HCT116 (cell line): ENCODE data around the gene BOC. TPM values are rescaled to one million over a fixed set of nuclear protein-coding genes. Genes with fewer than 3 reads are reported as not detected.

Source experiments
- ATAC-seq: fragments of 200-7000 bp; cut with Tn5 transposase; 2 replicates; pipeline ENCODE4 v1.9.1; 2020; ENCODE audit warnings: mild to moderate bottlenecking, moderate library complexity
- BruUV-seq: library from RNA; stranded (reverse); fragments of 400-500 nt; replicated peaks from 2 replicates; lab custom pipeline; 2021; lab: Mats Ljungman, UMichigan
- CTCF ChIA-PET: fragments of 300-600 bp; sonication (Branson Sonifier 250); formaldehyde crosslinking; loops from one replicate; lab custom pipeline; 2021; ENCODE audit warnings: antibody characterized with exemption; lab: Charles Lee
- POLR2A ChIA-PET: fragments of 300-600, 350-600 bp; sonication (Branson Sonifier 250); formaldehyde crosslinking; loops from one replicate; lab custom pipeline; 2021; ENCODE audit warnings: antibody characterized with exemption; lab: Charles Lee
- RAD21 ChIA-PET, 2 experiments: fragments of 300-600 bp; sonication (Branson Sonifier 250); formaldehyde crosslinking; loops; one replicate each; lab custom pipeline; 2023; ENCODE audit warnings: low total read pairs in 2 of 2; ENCODE audit not compliant: uncharacterized antibody in 2 of 2, unreplicated experiment in 2 of 2, low non-redundant PET in 1 of 2; lab: Charles Lee
- DNase-seq: peaks from one replicate; pipeline ENCODE4 v3.0.0-alpha.2; 2010; ENCODE audit warnings: low read depth, low spot score
- H2AFZ ChIP-seq: fragments of 200-600 bp; shearing (Covaris generic), sonication (generic); 2 replicates; pipeline ENCODE4 v1.6.1; 2017; ENCODE audit warnings: low read depth, mixed run types, mixed read lengths, antibody characterized with exemption, low read length; ENCODE audit not compliant: poor library complexity, severe bottlenecking
- H3K27ac ChIP-seq: 2 replicates; pipeline ENCODE4 v1.5.1; 2012; ENCODE audit warnings: low read depth, low read length
- H3K27me3 ChIP-seq: fragments of 200-600 bp; sonication (generic); 2 replicates; pipeline ENCODE4 v1.6.1; 2016; ENCODE audit warnings: mixed run types, low read length, mixed read lengths; ENCODE audit not compliant: insufficient read depth
- H3K36me3 ChIP-seq, 2 experiments: fragments of 200-500 bp in 1 of 2; fragments of 200-600 bp in 1 of 2; sonication (Bioruptor generic) in 1 of 2; sonication (generic) in 1 of 2; 2 replicates each; pipeline versions ENCODE4 v1.5.1 to v1.6.1; 2014 to 2016; ENCODE audit warnings: low read length in 2 of 2, inconsistent platforms in 1 of 2, mixed read lengths in 1 of 2, mixed run types in 1 of 2; ENCODE audit not compliant: insufficient read depth in 2 of 2, control insufficient read depth in 1 of 2
- H3K4me1 ChIP-seq, 2 experiments: fragments of 200-600 bp in 1 of 2; sonication (generic) in 1 of 2; 2 replicates each; pipeline versions ENCODE4 v1.5.1 to v1.6.1; 2012 to 2017; ENCODE audit warnings: low read length in 2 of 2, inconsistent platforms in 1 of 2, mild to moderate bottlenecking in 1 of 2, mixed read lengths in 1 of 2, mixed run types in 1 of 2, moderate library complexity in 1 of 2; ENCODE audit not compliant: insufficient read depth in 2 of 2, control insufficient read depth in 1 of 2
- H3K4me2 ChIP-seq: fragments of 200-600 bp; sonication (generic); 2 replicates; pipeline ENCODE4 v1.6.1; 2017; ENCODE audit warnings: mixed run types, low read length, mixed read lengths
- H3K4me3 ChIP-seq, 2 experiments: fragments of 200-600 bp in 1 of 2; sonication (generic) in 1 of 2; replicated peaks in 1 of 2; 2 replicates each; pipeline ENCODE4 v1.5.1; 2011 to 2016; ENCODE audit warnings: low read length in 2 of 2, control low read depth in 1 of 2, low read depth in 1 of 2, mild to moderate bottlenecking in 1 of 2, mixed read lengths in 1 of 2, mixed run types in 1 of 2
- H3K79me2 ChIP-seq: fragments of 200-600 bp; sonication (generic); 2 replicates; pipeline ENCODE4 v1.6.1; 2017; ENCODE audit warnings: mild to moderate bottlenecking, mixed run types, low read length, moderate library complexity, mixed read lengths; ENCODE audit not compliant: insufficient read depth
- H3K9ac ChIP-seq: fragments of 200-600 bp; sonication (generic); 2 replicates; pipeline ENCODE4 v1.6.1; 2016; ENCODE audit warnings: low read length, mixed read lengths
- H3K9me2 ChIP-seq: fragments of 200-600 bp; sonication (generic), shearing (Covaris generic); 2 replicates; pipeline ENCODE4 v1.6.1; 2017; ENCODE audit warnings: mixed run types, mild to moderate bottlenecking, moderate library complexity; ENCODE audit not compliant: insufficient read depth
- H3K9me3 ChIP-seq, 2 experiments: fragments of 200-500 bp in 1 of 2; fragments of 200-600 bp in 1 of 2; sonication (Bioruptor generic) in 1 of 2; sonication (generic) in 1 of 2; 2 replicates each; pipeline ENCODE4 v1.6.1; 2014 to 2017; ENCODE audit warnings: low read length in 2 of 2, mixed read lengths in 2 of 2, inconsistent platforms in 1 of 2, low read depth in 1 of 2, mild to moderate bottlenecking in 1 of 2, mixed run types in 1 of 2, moderate library complexity in 1 of 2; ENCODE audit not compliant: control insufficient read depth in 1 of 2, insufficient read depth in 1 of 2
- H4K20me1 ChIP-seq: fragments of 200-600 bp; sonication (generic), shearing (Covaris generic); 2 replicates; pipeline ENCODE4 v1.6.1; 2017; ENCODE audit warnings: mixed run types, mild to moderate bottlenecking, moderate library complexity; ENCODE audit not compliant: insufficient read depth
- ATF3 ChIP-seq: IDR thresholded peaks from 2 replicates; pipeline ENCODE4 v1.6.1; 2012
- EGR1 ChIP-seq: IDR thresholded peaks from 2 replicates; pipeline ENCODE4 v1.6.1; 2012; ENCODE audit warnings: low read depth
- EZH2 ChIP-seq: fragments of 200-600 bp; sonication (generic); IDR thresholded peaks from 2 replicates; pipeline ENCODE4 v1.6.1; 2017; ENCODE audit warnings: antibody characterized with exemption, mixed run types
- EZH2phosphoT487 ChIP-seq: fragments of 200-600 bp; IDR thresholded peaks from 2 replicates; pipeline ENCODE4 v1.6.1; 2018; ENCODE audit warnings: antibody characterized with exemption, borderline replicate concordance
- FOSL1 ChIP-seq: IDR thresholded peaks from 2 replicates; pipeline ENCODE4 v1.6.1; 2012; ENCODE audit warnings: low read depth
- JUND ChIP-seq: IDR thresholded peaks from 2 replicates; pipeline ENCODE4 v1.6.1; 2012
- POLR2A ChIP-seq: IDR thresholded peaks from 2 replicates; pipeline ENCODE4 v1.7.0; 2011; ENCODE audit warnings: borderline replicate concordance; ENCODE audit not compliant: insufficient read depth, insufficient read length; ENCODE audit errors: extremely low read depth
- POLR2AphosphoS5 ChIP-seq: IDR thresholded peaks from 2 replicates; pipeline ENCODE4 v1.6.1; 2011; ENCODE audit warnings: mild to moderate bottlenecking, low read depth, low read length, moderate library complexity
- RAD21 ChIP-seq: IDR thresholded peaks from 2 replicates; pipeline ENCODE4 v1.6.1; 2012; ENCODE audit warnings: low read depth, mild to moderate bottlenecking
- REST ChIP-seq: IDR thresholded peaks from 2 replicates; pipeline ENCODE4 v1.6.1; 2012; ENCODE audit warnings: low read depth
- SIN3A ChIP-seq: IDR thresholded peaks from 2 replicates; pipeline ENCODE4 v1.6.1; 2012; ENCODE audit warnings: low read depth
- SP1 ChIP-seq: IDR thresholded peaks from 2 replicates; pipeline ENCODE4 v1.6.1; 2012; ENCODE audit warnings: low read depth
- SRF ChIP-seq: IDR thresholded peaks from 2 replicates; pipeline ENCODE4 v1.6.1; 2012; ENCODE audit warnings: low read depth
- TCF7L2 ChIP-seq: IDR thresholded peaks from 2 replicates; pipeline ENCODE4 v1.7.0; 2011; ENCODE audit warnings: borderline replicate concordance, inconsistent platforms; ENCODE audit not compliant: insufficient read depth, insufficient read length; ENCODE audit errors: extremely low read depth
- YY1 ChIP-seq: IDR thresholded peaks from 2 replicates; pipeline ENCODE4 v1.6.1; 2011; ENCODE audit warnings: low read length, low read depth, moderate library complexity, mild to moderate bottlenecking; ENCODE audit not compliant: insufficient replicate concordance; ENCODE audit errors: extremely low read depth
- ZBTB33 ChIP-seq: IDR thresholded peaks from 2 replicates; pipeline ENCODE4 v1.6.1; 2011; ENCODE audit warnings: mild to moderate bottlenecking, low read length, moderate library complexity; ENCODE audit not compliant: insufficient replicate concordance; ENCODE audit errors: extremely low read depth
- ZNF274 ChIP-seq: fragments of 200-500 bp; sonication (Bioruptor generic); IDR thresholded peaks from 2 replicates; pipeline ENCODE4 v1.6.1; 2014; ENCODE audit warnings: mild to moderate bottlenecking, low read depth, low read length, inconsistent platforms
- intact Hi-C: fragments of 100-400 bp; cut with micrococcal nuclease; formaldehyde crosslinking; loops from 2 replicates; pipeline ENCODE4 v1.10.0; 2022
- total RNA-seq: library from RNA; stranded (reverse); gene quantifications from one replicate; pipeline ENCODE4 v1.2.1, GENCODE V29; 2021; ENCODE audit not compliant: unreplicated experiment

Gene BOC
- total RNA-seq, 1 experiment from 2014 or later, result 3.3 TPM

- ATAC-seq, result no peak
Observed at GRCh38 chr3:113243071-113243470, 31.7 kb downstream of the BOC start.

More at GRCh38 chr3:113243071-113243470, 31.7 kb downstream of the BOC start:
- Histone ChIP-seq H2AFZ (no peak overlapping the region), H3K9me2 (no peaks in the 10 kb centered on the region), H3K9ac (no peak overlapping the region), H4K20me1 (no peaks in the 10 kb centered on the region), H3K4me3 (no peak overlapping the region), H3K4me1 (no peaks in the 10 kb centered on the region), H3K9me3 (no peaks in the 10 kb centered on the region), H3K27me3 (no peaks in the 10 kb centered on the region), H3K4me2 (no peak overlapping the region), H3K27ac (no peak overlapping the region), H3K79me2 (no peaks in the 10 kb centered on the region), H3K36me3 (no peaks in the 10 kb centered on the region)
- TF ChIP-seq JUND (no peak), SRF (no peak), ZBTB33 (no peak), EZH2 (no peak), REST (no peak), ZNF274 (no peak), POLR2AphosphoS5 (no peak), TCF7L2 (no peak), YY1 (no peak), RAD21 (no peak), EGR1 (no peak), SP1 (no peak), EZH2phosphoT487 (no peak), POLR2A (no peak), FOSL1 (no peak), SIN3A (no peak), ATF3 (no peak)
- ChIA-PET RAD21 (no interaction called here), POLR2A (no interaction called here), CTCF (no interaction called here)
- BruUV-seq, result no TSS peak
- intact Hi-C loops, result no loop called here
- DNase-seq, result no peak
